B cell (primary cell): ENCODE results near the gene ABR. TPM values are rescaled to one million over a fixed set of nuclear protein-coding genes. Genes with fewer than 3 reads are reported as not detected.
A peak's percentile ranks its signal among the peaks of the same experiment; 100 is the strongest.

ENCODE experiments used
- ATAC-seq: fragments of 200-7000 bp; cut with Tn5 transposase; one replicate; pipeline ENCODE4 v1.10.0; 2021; ENCODE audit warnings: low read depth, mild to moderate bottlenecking, moderate number of reproducible peaks, moderate library complexity
- CTCF ChIA-PET: fragments of 350-600 bp; sonication (Branson Sonifier 250); formaldehyde crosslinking; loops from one replicate; lab custom pipeline; 2021; ENCODE audit warnings: antibody characterized with exemption, inconsistent platforms; lab: Charles Lee
- POLR2A ChIA-PET: fragments of 350-600 bp; sonication (Branson Sonifier 250); formaldehyde crosslinking; loops from one replicate; lab custom pipeline; 2021; ENCODE audit warnings: antibody characterized with exemption; lab: Charles Lee
- DNase-seq: peaks from one replicate; pipeline ENCODE4 v3.0.0; 2013
- H2AFZ ChIP-seq: 2 replicates; pipeline ENCODE4 v1.6.1; 2012; ENCODE audit warnings: mild to moderate bottlenecking, low read depth, low read length; ENCODE audit not compliant: insufficient read depth, poor library complexity, severe bottlenecking
- H3K27ac ChIP-seq, 2 donors: 1 replicate in 1 of 2; 2 replicates in 1 of 2; pipeline ENCODE4 v1.5.1; 2012 to 2013; ENCODE audit warnings: low read length in 2 of 2, mild to moderate bottlenecking in 2 of 2, moderate library complexity in 1 of 2
- H3K27me3 ChIP-seq, 4 experiments: fragments of 200-600 bp in 1 of 4; sonication (generic) in 1 of 4; replicated peaks in 1 of 4; 1 replicate in 2 of 4; 2 replicates in 2 of 4; pipeline versions ENCODE4 v1.6.1 to v1.7.0; 2013 to 2016; ENCODE audit warnings: low read length in 3 of 4, mild to moderate bottlenecking in 2 of 4, mixed read lengths in 1 of 4, moderate library complexity in 1 of 4; ENCODE audit not compliant: insufficient read depth in 4 of 4, control insufficient read depth in 3 of 4; ENCODE audit errors: control extremely low read depth in 1 of 4
- H3K36me3 ChIP-seq, 2 experiments: replicated peaks in 1 of 2; 1 replicate in 1 of 2; 2 replicates in 1 of 2; pipeline versions ENCODE4 v1.6.1 to v1.7.1; 2013; ENCODE audit warnings: low read length in 1 of 2; ENCODE audit not compliant: insufficient read depth in 2 of 2, control insufficient read depth in 1 of 2; ENCODE audit errors: control extremely low read depth in 1 of 2, extremely low read depth in 1 of 2
- H3K4me1 ChIP-seq, 2 donors: fragments of 200-600 bp in 1 of 2; sonication (generic) in 1 of 2; 1 replicate in 1 of 2; 2 replicates in 1 of 2; pipeline versions ENCODE4 v1.5.1 to v1.6.1; 2013 to 2017; ENCODE audit warnings: low read length in 2 of 2; ENCODE audit not compliant: control insufficient read depth in 2 of 2, insufficient read depth in 2 of 2
- H3K4me2 ChIP-seq: replicated peaks from 2 replicates; pipeline ENCODE3; 2012; ENCODE audit warnings: mild to moderate bottlenecking, low read depth, low read length; ENCODE audit not compliant: poor library complexity, severe bottlenecking
- H3K4me3 ChIP-seq, 5 experiments: fragments of 200-600 bp in 1 of 5; sonication (generic) in 1 of 5; 1 replicate in 3 of 5; 2 replicates in 2 of 5; pipeline versions ENCODE4 v1.5.1 to v1.7.0; 2011 to 2016; ENCODE audit warnings: low read length in 4 of 5, mild to moderate bottlenecking in 4 of 5, low read depth in 2 of 5, control low read depth in 1 of 5, moderate library complexity in 1 of 5; ENCODE audit not compliant: insufficient read depth in 1 of 5; ENCODE audit errors: control extremely low read depth in 1 of 5, extremely low read depth in 1 of 5
- H3K79me2 ChIP-seq: fragments of 200-600 bp; sonication (generic); one replicate; pipeline ENCODE4 v1.6.0; 2016; ENCODE audit warnings: low read length; ENCODE audit not compliant: control insufficient read depth, insufficient read depth
- H3K9ac ChIP-seq: fragments of 200-600 bp; sonication (generic); 2 replicates; pipeline ENCODE4 v1.6.1; 2017; ENCODE audit warnings: mild to moderate bottlenecking, low read length, moderate library complexity
- H3K9me3 ChIP-seq, 3 donors: one replicate each; pipeline versions ENCODE4 v1.6.1 to v1.7.1; 2013; ENCODE audit warnings: low read length in 2 of 3; ENCODE audit not compliant: control insufficient read depth in 2 of 3, insufficient read depth in 1 of 3; ENCODE audit errors: control extremely low read depth in 1 of 3
- H4K20me1 ChIP-seq: 2 replicates; pipeline ENCODE4 v1.6.0; 2012; ENCODE audit warnings: mild to moderate bottlenecking, low read length; ENCODE audit not compliant: insufficient read depth, control insufficient read depth, poor library complexity, severe bottlenecking
- H3K27ac Mint-ChIP-seq: one replicate; pipeline ENCODE4 v1.8.0; 2021; ENCODE audit warnings: mixed read lengths
- H3K27me3 Mint-ChIP-seq: one replicate; pipeline ENCODE4 v1.8.0; 2021; ENCODE audit warnings: mixed read lengths
- H3K4me1 Mint-ChIP-seq: one replicate; pipeline ENCODE4 v1.8.0; 2021; ENCODE audit warnings: mixed read lengths
- H3K4me3 Mint-ChIP-seq: one replicate; pipeline ENCODE4 v1.8.0; 2021; ENCODE audit warnings: mixed read lengths
- H3K9me3 Mint-ChIP-seq: one replicate; pipeline ENCODE4 v1.8.0; 2022; ENCODE audit warnings: mixed read lengths; ENCODE audit not compliant: insufficient read depth
- CTCF ChIP-seq: fragments of 200-600 bp; IDR thresholded peaks from one replicate; pipeline ENCODE4 v1.8.0; 2022; ENCODE audit warnings: antibody characterized with exemption, mild to moderate bottlenecking
- EZH2 ChIP-seq: IDR thresholded peaks from 2 replicates; pipeline ENCODE4 v1.6.1; 2012; ENCODE audit warnings: borderline replicate concordance, low read depth, mild to moderate bottlenecking, moderate library complexity, low read length; ENCODE audit not compliant: insufficient read depth, poor library complexity, severe bottlenecking
- WGBS: methylation state at CpG from one replicate; pipeline ENCODE4 v1.1.5; 2013; ENCODE audit warnings: missing lambda C conversion rate; ENCODE audit not compliant: insufficient coverage; 5-methylcytosine and 5-hydroxymethylcytosine counted together
- intact Hi-C: fragments of 100-400 bp; cut with micrococcal nuclease; formaldehyde crosslinking; loops from one replicate; pipeline ENCODE4 v1.10.0; 2022
- polyA minus RNA-seq: library from RNA; depleted of rRNA, polyadenylated mRNA; stranded (reverse); fragments of >200 nt; gene quantifications from 2 replicates; pipeline ENCODE4 v1.2.3, GENCODE V29; 2012
- polyA plus RNA-seq: library from polyadenylated mRNA; depleted of rRNA; stranded (reverse); fragments of >200 nt; gene quantifications from 2 replicates; pipeline ENCODE4 v1.2.3, GENCODE V29; 2012
- total RNA-seq, 2 donors: library from RNA; stranded (reverse); fragments of 120-200 nt in 1 of 2; gene quantifications; 1 replicate in 1 of 2; 2 replicates in 1 of 2; pipeline versions ENCODE4 v1.2.3 to v1.2.4, GENCODE V29; 2013 to 2022

The ABR gene
- total RNA-seq (262 and 304 TPM in 2 replicates), polyA plus RNA-seq (79.8 and 84.6 TPM in 2 replicates), polyA minus RNA-seq (163 and 244 TPM in 2 replicates)
- total RNA-seq (2013): 50.7 TPM

GRCh38 chr17:1179818-1180742 is at the start of gene ABR:
Gene ABR (minus strand): TSS chr17:1179981. CDS start chr17:1179727, 254 bp downstream.
- Histone ChIP-seq H2AFZ (peak within 1 kb of the TSS; percentile 46), H4K20me1 (peaks cover 94% of the 10 kb centered on the region), H3K4me3 (peak within 1 kb of the TSS in 4 of 5 experiments; percentile 47 to 71 (median 55)), H3K4me2 (peak within 1 kb of the TSS; percentile 99), H3K27ac (peak within 1 kb of the TSS in 1 of 2 donors; percentile 36), H3K36me3 (no peaks in the 10 kb centered on the region), H3K9ac (peak within 1 kb of the TSS; percentile 65), H3K79me2 (peaks cover 86% of the 10 kb centered on the region), H3K27me3 (peaks cover 0 to 24% (median 10%) of the 10 kb centered on the region in 4 experiments), H3K9me3 (peaks cover 0 to 11% (median 0%) of the 10 kb centered on the region in 3 donors), H3K4me1 (peaks cover 59 to 69% of the 10 kb centered on the region in 2 donors)
- Mint-ChIP-seq H3K4me1 (peaks cover 59% of the 10 kb centered on the region), H3K4me3 (peak within 1 kb of the TSS; percentile 87), H3K27ac (peak within 1 kb of the TSS; percentile 53), H3K9me3 (no peaks in the 10 kb centered on the region), H3K27me3 (no peaks in the 10 kb centered on the region)
- ATAC-seq (peak; percentile 9), DNase-seq (peak; percentile 70)
- ChIA-PET POLR2A (interaction anchor here (0.6 to 2.8 kb wide), 5 partner anchors 17 to 305 kb away, joined by 3 to 20 read pairs (median 7); no protein-coding TSS in a partner anchor), CTCF (interaction anchor here (1.6 to 11.2 kb wide), 5 partner anchors 13 to 153 kb away, joined by 5 to 138 read pairs (median 7); no protein-coding TSS in a partner anchor)
- WGBS: 10% methylated on average over 56 of the region's 98 CpGs
- no peak for TF ChIP-seq CTCF
- TF ChIP-seq EZH2: no peak
- intact Hi-C loops: loop anchor here (2.0 kb wide), 2 partner anchors 49 to 309 kb away; no protein-coding TSS in a partner anchor
